OCI-LY7 (cell line): ENCODE results near the gene UBN1. TPM values are rescaled to one million over a fixed set of nuclear protein-coding genes. Genes with fewer than 3 reads are reported as not detected.

Experiments used
- BruUV-seq: library from RNA; stranded (reverse); fragments of 400-500 nt; replicated peaks from 2 replicates; lab custom pipeline; 2021; lab: Mats Ljungman, UMichigan
- CTCF ChIA-PET: fragments of 300-600 bp; sonication (Branson Sonifier 250); formaldehyde crosslinking; loops from one replicate; lab custom pipeline; 2022; ENCODE audit warnings: antibody characterized with exemption; ENCODE audit not compliant: unreplicated experiment; lab: Charles Lee
- POLR2A ChIA-PET: fragments of 300-600 bp; sonication (Branson Sonifier 250); formaldehyde crosslinking; loops from one replicate; lab custom pipeline; 2022; ENCODE audit warnings: antibody characterized with exemption; lab: Charles Lee
- DNase-seq: peaks from one replicate; pipeline ENCODE4 v3.0.0-alpha.2; 2015; ENCODE audit warnings: low spot score
- H2AFZ ChIP-seq: fragments of 200-600 bp; sonication (generic), shearing (Covaris generic); 2 replicates; pipeline ENCODE4 v1.6.1; 2014; ENCODE audit warnings: mild to moderate bottlenecking, antibody characterized with exemption, low read length, moderate library complexity
- H3K27ac ChIP-seq: fragments of 200-600 bp; sonication (generic); 2 replicates; pipeline ENCODE4 v1.5.1; 2014; ENCODE audit warnings: mixed run types, low read depth, mild to moderate bottlenecking, moderate library complexity, low read length, inconsistent platforms; ENCODE audit not compliant: poor library complexity, severe bottlenecking
- H3K36me3 ChIP-seq: fragments of 200-600 bp; sonication (generic); 2 replicates; pipeline ENCODE4 v1.6.1; 2014; ENCODE audit warnings: mild to moderate bottlenecking, antibody characterized with exemption, low read length, moderate library complexity, mixed read lengths; ENCODE audit not compliant: insufficient read depth
- H3K4me1 ChIP-seq: fragments of 200-600 bp; sonication (generic); 2 replicates; pipeline ENCODE4 v1.5.1; 2014; ENCODE audit warnings: mild to moderate bottlenecking, low read length; ENCODE audit not compliant: insufficient read depth, poor library complexity, severe bottlenecking
- H3K4me2 ChIP-seq: fragments of 200-600 bp; sonication (generic); 2 replicates; pipeline ENCODE4 v1.6.1; 2014; ENCODE audit warnings: mild to moderate bottlenecking, low read length
- H3K4me3 ChIP-seq: fragments of 200-600 bp; sonication (generic); 2 replicates; pipeline ENCODE4 v1.5.1; 2014; ENCODE audit warnings: mild to moderate bottlenecking, low read depth, low read length; ENCODE audit not compliant: poor library complexity, severe bottlenecking
- H3K79me2 ChIP-seq: fragments of 200-600 bp; sonication (generic); 2 replicates; pipeline ENCODE4 v1.6.1; 2016; ENCODE audit warnings: low read depth, mild to moderate bottlenecking, low read length, moderate library complexity, mixed read lengths; ENCODE audit not compliant: insufficient read depth
- H3K9me2 ChIP-seq: fragments of 200-600 bp; sonication (generic); 2 replicates; pipeline ENCODE4 v1.6.1; 2016; ENCODE audit warnings: mild to moderate bottlenecking, low read length, mixed read lengths; ENCODE audit not compliant: insufficient read depth
- H3K9me3 ChIP-seq: fragments of 200-600 bp; sonication (generic); 2 replicates; pipeline ENCODE4 v1.6.1; 2014; ENCODE audit warnings: mild to moderate bottlenecking, mixed run types, low read length, mixed read lengths
- H4K20me1 ChIP-seq: fragments of 200-600 bp; sonication (generic); 2 replicates; pipeline ENCODE4 v1.6.1; 2014; ENCODE audit warnings: mild to moderate bottlenecking, antibody characterized with exemption, low read length, moderate library complexity, mixed read lengths; ENCODE audit not compliant: insufficient read depth
- EZH2phosphoT487 ChIP-seq: fragments of 200-600 bp; sonication (generic); IDR thresholded peaks from 2 replicates; pipeline ENCODE4 v1.6.1; 2018; ENCODE audit warnings: low read depth, borderline replicate concordance, mild to moderate bottlenecking, mixed run types, antibody characterized with exemption, low read length, moderate library complexity, mixed read lengths
- intact Hi-C: fragments of 100-400 bp; cut with micrococcal nuclease; formaldehyde crosslinking; loops from one replicate; pipeline ENCODE4 v1.10.0; 2022; ENCODE audit not compliant: unreplicated experiment
- total RNA-seq, 2 experiments: library from RNA; depleted of rRNA in 1 of 2; stranded (reverse); fragments of >200 nt in 1 of 2; shearing (Covaris generic) in 1 of 2; gene quantifications; 2 replicates each; pipeline ENCODE4 v1.2.3, GENCODE V29; 2014 to 2022
- TF ChIP-seq, protein P1 (sequence below): fragments of 200-600 bp; sonication (generic); conservative IDR thresholded peaks from 2 replicates; pipeline ENCODE4 v1.5.1; 2014; ENCODE audit warnings: mild to moderate bottlenecking, antibody characterized with exemption, low read length, moderate library complexity, mixed read lengths

Gene UBN1
- total RNA-seq, 2 experiments from 2014 or later: 37.2 to 53.0 TPM

- Histone ChIP-seq H3K36me3 (no peaks in the 10 kb centered on the region), H3K4me3 (no peak overlapping the region), H3K9me2 (no peaks in the 10 kb centered on the region), H2AFZ (no peak overlapping the region), H3K4me2 (no peak overlapping the region), H3K79me2 (no peaks in the 10 kb centered on the region), H3K27ac (no peak overlapping the region), H3K4me1 (no peaks in the 10 kb centered on the region), H3K9me3 (peaks cover 8% of the 10 kb centered on the region; the same call in 1 of the 2 replicates), H4K20me1 (no peaks in the 10 kb centered on the region)
- TF ChIP-seq, protein P1, sequence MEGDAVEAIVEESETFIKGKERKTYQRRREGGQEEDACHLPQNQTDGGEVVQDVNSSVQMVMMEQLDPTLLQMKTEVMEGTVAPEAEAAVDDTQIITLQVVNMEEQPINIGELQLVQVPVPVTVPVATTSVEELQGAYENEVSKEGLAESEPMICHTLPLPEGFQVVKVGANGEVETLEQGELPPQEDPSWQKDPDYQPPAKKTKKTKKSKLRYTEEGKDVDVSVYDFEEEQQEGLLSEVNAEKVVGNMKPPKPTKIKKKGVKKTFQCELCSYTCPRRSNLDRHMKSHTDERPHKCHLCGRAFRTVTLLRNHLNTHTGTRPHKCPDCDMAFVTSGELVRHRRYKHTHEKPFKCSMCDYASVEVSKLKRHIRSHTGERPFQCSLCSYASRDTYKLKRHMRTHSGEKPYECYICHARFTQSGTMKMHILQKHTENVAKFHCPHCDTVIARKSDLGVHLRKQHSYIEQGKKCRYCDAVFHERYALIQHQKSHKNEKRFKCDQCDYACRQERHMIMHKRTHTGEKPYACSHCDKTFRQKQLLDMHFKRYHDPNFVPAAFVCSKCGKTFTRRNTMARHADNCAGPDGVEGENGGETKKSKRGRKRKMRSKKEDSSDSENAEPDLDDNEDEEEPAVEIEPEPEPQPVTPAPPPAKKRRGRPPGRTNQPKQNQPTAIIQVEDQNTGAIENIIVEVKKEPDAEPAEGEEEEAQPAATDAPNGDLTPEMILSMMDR: no peak
- no peak for TF ChIP-seq EZH2phosphoT487
- ChIA-PET POLR2A (no interaction called here), CTCF (no interaction called here)
- intact Hi-C loops: no loop called here
- BruUV-seq: no TSS peak
- DNase-seq: no peak
These were observed 76.6 kb downstream of the UBN1 start for GRCh38 chr16:4923853-4924252.

GRCh38 chr16:4924593-4925292 is 77.5 kb downstream of the UBN1 start:
- Histone ChIP-seq H3K4me2 (no peak overlapping the region), H3K27ac (no peak overlapping the region), H3K4me3 (no peak overlapping the region), H4K20me1 (no peaks in the 10 kb centered on the region), H3K9me3 (peaks cover 8% of the 10 kb centered on the region; the same call in 1 of the 2 replicates), H3K79me2 (no peaks in the 10 kb centered on the region), H3K4me1 (no peaks in the 10 kb centered on the region), H2AFZ (no peak overlapping the region), H3K9me2 (no peaks in the 10 kb centered on the region), H3K36me3 (no peaks in the 10 kb centered on the region)
- intact Hi-C loops: no loop called here
- TF ChIP-seq, protein P1: no peak
- no peak for TF ChIP-seq EZH2phosphoT487
- no TSS peak for BruUV-seq
- CTCF ChIA-PET: no interaction called here
- DNase-seq: no peak
- POLR2A ChIA-PET: no interaction called here

- H3K4me3 ChIP-seq: no peak overlapping the region
- H3K9me2 ChIP-seq: no peaks in the 10 kb centered on the region
- H3K27ac ChIP-seq: no peak overlapping the region
- H3K79me2 ChIP-seq: no peaks in the 10 kb centered on the region
- intact Hi-C loops: no loop called here
- H3K9me3 ChIP-seq: peaks cover 8% of the 10 kb centered on the region; the same call in 1 of the 2 replicates
- no peaks in the 10 kb centered on the region for H3K4me1 ChIP-seq
- H4K20me1 ChIP-seq: no peaks in the 10 kb centered on the region
- no peak for DNase-seq
- H3K36me3 ChIP-seq: no peaks in the 10 kb centered on the region
- POLR2A ChIA-PET: no interaction called here
- CTCF ChIA-PET: no interaction called here
- TF ChIP-seq, protein P1: no peak
- TF ChIP-seq EZH2phosphoT487: no peak
- no peak overlapping the region for H2AFZ ChIP-seq
- no peak overlapping the region for H3K4me2 ChIP-seq
- BruUV-seq: no TSS peak
These were observed 78.0 kb downstream of the UBN1 start for GRCh38 chr16:4925293-4925607.
